Skin of body (tissue), 2 donors: Measurements from ENCODE around the gene OBSCN. TPM values are rescaled to one million over a fixed set of nuclear protein-coding genes. Genes with fewer than 3 reads are reported as not detected.

Source experiments
- DNase-seq: peaks from one replicate; lab custom pipeline; 2025; lab: John Stamatoyannopoulos, UW
- total RNA-seq: library from RNA; depleted of rRNA; stranded (reverse); fragments of >200 nt; gene quantifications from one replicate; pipeline ENCODE4 v1.2.3, GENCODE V29; 2014

OBSCN gene
- total RNA-seq, 1 donor from 2014 or later = 79.3 TPM

DNA sequence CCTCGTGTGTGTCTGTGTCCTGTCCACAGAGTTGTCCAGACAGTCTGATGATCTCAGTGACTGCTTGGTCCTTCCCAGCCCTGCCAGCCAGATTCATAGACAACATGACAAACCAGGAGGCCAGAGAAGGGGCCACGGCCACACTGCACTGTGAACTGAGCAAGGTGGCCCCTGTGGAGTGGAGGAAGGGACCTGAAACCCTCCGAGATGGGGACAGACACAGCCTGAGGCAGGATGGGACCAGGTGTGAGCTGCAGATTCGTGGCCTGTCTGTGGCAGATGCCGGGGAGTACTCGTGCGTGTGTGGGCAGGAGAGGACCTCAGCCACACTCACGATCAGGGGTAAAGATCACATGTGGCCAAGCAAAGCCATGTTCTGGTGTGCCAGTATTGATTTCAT is 96.4 kb downstream of the OBSCN start:
- no peak for DNase-seq

DNA sequence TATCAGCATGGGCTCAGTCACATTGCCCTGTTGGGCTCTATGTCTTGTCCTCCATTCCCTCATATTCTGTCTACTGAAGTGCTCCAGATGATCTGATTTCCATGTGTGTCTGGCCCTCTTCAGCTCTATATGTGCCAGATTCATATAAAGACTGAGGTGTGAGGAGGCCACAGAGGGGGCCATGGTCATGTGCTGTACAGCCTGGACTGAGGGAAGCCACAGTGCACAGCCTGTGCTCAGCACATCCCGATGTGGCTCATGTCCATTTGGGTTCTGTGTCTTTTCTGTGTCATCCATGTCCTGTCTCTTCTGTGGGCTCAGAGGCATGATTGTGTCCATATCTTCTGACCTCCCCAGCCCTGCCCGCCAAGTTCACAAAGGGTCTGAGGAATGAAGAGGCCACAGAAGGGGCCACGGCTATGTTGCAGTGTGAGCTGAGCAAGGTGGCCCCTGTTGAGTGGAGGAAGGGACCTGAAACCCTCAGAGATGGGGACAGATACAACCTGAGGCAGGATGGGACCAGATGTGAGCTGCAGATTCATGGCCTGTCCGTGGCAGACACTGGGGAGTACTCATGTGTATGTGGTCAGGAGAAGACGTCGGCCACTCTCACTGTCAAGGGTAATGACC is 97.0 kb downstream of the OBSCN start:
- no peak for DNase-seq

DNA sequence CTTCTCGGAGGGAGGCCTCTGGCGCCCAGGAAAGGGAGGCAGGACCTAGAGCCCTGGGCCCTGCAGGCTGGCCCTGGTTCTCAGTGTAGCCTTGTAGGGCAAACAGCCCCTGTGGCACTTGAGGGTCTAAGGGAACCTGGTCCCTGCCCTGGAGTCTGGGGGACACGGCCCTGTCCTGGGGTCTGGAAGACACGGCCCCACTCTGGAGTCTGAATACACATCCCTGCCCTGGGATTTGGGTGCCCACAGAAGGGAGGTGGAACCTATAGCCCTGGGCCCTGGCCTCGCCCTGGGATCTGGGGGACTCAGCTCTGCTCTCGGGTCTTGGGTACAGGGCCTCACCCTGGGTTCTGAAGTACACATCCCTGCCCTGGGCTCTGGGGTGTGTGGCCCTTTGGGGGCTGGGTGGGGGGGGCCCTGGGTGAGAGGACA is 97.9 kb downstream of the OBSCN start:
- no peak for DNase-seq

DNA sequence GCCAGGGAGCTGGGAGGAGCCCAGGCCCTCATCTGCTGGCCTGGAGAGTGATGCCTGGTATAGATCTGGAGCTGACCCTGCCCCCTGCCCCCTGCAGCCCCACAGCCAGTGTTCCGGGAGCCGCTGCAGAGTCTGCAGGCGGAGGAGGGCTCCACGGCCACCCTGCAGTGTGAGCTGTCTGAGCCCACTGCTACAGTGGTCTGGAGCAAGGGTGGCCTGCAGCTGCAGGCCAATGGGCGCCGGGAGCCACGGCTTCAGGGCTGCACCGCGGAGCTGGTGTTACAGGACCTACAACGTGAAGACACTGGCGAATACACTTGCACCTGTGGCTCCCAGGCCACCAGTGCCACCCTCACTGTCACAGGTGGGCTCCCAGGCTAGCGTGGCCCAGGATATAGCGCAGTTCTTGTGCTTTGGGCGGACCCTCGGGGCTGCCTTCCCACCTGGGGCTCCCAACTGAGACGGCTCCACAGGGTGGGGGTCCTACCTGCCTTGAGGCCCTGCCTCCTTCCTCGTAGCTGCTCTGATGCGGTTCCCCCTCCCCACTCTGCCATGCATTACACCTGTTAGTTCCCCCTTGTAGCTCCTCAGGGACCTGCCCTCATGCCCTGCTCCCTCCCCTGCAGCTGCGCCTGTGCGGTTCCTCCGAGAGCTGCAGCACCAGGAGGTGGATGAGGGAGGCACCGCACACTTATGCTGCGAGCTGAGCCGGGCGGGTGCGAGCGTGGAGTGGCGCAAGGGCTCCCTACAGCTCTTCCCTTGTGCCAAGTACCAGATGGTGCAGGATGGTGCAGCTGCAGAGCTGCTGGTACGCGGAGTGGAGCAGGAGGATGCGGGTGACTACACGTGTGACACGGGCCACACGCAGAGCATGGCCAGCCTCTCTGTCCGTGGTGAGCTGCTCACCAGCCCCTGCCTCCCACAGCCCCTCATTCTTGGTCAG is 98.7 kb downstream of the OBSCN start:
- no peak for DNase-seq

DNA sequence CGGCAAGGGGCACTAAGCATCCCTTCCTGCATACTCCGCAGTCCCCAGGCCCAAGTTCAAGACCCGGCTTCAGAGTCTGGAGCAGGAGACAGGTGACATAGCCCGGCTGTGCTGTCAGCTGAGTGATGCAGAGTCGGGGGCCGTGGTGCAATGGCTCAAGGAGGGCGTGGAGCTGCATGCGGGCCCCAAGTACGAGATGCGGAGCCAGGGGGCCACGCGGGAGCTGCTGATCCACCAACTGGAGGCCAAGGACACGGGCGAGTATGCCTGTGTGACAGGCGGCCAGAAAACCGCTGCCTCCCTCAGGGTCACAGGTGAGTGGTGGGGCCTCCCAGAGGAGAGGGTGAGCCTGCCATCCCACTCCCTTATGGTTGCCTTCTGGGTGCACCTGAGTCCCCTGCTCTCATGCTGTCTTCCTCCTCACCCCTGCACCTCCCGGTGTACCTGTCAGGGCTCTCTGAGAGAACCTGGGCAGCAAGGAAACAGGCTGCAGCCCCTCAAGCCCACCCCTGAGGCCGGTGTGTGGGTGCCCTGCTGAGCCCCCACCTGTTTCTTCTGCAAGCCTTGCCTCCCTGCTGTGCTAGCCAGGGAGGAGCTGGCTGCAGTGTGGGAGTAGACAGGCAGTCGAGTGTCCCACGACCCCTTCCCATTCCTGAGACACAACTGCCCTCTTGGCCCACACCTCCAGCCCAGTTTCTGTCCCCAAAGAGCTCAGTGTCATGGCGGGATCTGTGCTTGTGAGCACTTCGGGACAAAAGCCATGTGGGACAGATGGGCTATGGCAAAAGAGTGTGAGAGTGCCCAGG is 99.6 kb downstream of the OBSCN start:
- no peak for DNase-seq

DNA sequence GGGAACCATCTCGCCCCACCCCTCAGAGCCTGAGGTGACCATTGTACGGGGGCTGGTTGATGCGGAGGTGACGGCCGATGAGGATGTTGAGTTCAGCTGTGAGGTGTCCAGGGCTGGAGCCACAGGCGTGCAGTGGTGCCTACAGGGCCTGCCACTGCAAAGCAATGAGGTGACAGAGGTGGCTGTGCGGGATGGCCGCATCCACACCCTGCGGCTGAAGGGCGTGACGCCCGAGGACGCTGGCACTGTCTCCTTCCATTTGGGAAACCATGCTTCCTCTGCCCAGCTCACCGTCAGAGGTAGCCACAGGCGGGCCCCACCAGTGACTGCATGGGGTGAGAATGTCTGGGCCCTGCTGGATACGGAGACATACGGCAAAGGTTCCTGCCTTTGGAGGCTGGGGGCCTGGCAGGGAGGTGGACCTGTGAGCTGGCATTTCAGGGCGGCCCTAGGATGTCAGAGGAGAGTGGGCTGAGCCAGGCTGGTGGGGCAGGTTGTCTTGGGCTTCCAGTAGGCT is 100.3 kb downstream of the OBSCN start:
- DNase-seq = no peak

DNA sequence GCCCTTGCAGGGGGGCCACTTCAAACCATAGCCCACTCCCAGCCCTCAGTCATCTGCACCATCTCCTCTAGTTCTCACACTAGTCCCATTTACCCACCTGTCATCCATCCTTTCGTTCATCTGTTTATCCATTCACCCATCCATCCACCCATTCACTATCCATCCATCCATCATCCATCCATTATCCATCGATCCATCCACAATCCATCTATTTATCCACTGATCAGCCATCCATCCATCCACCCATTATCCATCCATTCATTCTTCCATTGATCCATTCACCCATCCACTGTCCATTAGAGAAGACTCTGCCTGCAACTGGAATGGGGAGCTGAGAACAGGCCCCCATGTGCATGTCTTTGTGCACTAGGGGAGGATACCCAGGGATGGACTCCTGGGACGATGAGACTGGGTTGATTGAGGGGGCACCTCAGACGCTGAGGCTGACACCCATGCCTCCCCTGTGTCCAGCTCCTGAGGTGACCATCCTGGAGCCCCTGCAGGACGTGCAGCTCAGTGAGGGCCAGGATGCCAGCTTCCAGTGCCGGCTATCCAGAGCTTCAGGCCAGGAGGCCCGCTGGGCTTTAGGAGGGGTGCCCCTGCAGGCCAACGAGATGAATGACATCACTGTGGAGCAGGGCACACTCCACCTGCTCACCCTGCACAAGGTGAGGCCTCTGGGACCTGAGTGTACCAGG is 100.9 kb downstream of the OBSCN start:
- no peak for DNase-seq

DNA sequence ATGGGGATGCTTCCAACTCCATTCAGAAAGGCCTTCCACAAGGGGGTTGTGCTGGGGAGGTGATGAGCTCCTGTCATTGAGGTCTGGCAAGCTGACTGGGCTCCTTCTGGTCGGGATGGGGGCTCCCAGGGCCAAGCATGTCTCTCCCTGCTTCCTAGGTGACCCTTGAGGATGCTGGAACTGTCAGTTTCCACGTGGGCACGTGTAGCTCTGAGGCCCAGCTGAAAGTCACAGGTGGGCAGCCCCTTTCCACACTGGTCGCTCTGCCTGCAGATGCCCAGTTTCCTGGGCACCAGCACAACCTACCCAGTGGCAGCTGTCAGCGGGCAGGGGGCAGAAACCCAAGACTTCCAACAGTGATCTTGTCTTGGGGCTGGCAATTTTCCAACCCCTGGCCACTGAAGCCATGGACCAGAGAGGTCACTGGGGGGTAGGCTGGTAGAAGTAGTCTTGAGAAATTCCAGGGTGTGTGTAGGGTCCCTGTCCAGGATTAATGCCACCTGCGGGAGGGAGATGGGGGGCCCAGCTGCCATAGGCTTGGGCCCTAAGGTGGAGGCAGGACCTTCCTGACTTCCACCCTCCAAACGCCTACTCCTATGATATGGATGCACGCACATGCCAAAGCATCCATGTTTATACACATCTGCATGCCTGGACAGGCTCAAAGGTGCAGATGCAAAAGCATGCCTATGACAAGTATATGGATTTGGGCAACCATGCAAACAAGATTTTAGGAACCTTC is 101.7 kb downstream of the OBSCN start:
- no peak for DNase-seq

DNA sequence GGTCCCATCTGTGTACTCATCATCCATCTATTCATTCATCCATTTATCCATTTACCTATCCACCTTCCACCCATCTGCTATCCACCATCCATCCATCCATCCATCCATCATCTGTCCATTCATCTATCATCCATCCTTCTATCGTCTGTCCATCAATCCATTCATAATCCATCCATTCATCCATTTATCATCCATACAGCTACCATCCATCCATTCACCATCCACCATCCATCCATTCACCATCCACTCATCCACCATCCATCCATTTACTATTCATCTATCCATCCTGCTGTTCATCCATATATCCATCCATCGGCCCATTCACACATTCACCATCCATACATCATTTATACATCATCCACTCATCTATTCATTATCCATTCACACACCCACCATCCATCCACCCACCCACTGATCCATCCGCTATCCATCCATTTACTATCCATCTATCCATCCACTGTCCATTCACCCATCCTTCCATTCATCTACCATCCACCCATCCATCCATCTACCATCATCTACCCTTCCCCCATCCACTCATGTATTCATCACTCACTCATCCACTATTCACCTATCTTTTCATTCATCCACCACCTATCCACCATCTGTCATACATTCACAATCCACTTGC is 102.4 kb downstream of the OBSCN start:
- no peak for DNase-seq

DNA sequence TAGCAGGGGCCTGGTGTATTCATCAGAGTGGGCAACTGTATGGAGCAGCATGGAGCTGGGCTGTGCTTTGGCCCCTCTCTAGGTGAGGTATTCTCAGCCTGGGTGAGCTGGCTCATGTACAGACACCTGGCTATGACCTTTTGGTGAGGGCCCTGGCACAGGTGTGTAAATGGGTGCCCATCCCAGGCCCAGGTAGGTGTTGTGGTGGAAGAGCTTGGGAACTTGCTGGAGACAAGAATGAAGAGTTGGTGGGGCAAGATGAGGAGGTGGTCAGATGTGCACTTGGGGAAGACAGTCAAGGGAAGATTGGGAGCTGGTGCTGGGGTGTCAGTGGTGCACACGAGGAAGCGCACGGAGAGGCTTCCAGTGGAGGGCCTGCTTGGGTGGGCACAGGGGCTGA is 103.2 kb downstream of the OBSCN start:
- no peak for DNase-seq

DNA sequence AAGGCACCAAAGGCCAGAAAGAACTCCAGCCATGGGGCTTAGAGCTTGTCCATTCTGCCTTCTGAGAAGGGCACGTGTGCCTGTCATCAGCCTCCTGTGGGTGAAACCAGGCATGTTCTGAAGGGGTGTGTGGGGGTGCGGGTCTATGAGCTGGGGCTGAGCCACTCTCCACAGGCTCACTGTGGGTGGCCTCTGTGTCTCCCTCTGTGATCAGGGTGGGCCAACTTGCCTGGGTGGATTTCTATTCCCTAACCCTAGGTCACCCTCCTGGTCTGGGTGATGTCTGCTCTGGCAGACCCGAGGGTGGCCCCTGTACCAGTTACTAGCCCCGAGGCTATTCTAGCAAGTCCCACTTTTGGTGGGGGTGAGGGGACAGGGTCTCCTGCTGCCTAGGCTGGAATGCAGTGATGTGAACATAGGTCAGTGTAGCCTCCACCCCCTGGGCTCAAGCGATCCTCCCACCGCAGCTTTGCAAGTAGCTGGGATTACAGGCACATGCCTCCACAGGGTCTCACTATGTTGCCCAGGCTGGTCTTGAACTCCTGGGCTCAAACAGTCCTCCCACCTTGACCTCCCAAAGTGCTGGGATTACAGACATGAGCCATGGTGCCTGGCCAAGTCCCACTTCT is 104.4 kb downstream of the OBSCN start:
- no peak for DNase-seq

DNA sequence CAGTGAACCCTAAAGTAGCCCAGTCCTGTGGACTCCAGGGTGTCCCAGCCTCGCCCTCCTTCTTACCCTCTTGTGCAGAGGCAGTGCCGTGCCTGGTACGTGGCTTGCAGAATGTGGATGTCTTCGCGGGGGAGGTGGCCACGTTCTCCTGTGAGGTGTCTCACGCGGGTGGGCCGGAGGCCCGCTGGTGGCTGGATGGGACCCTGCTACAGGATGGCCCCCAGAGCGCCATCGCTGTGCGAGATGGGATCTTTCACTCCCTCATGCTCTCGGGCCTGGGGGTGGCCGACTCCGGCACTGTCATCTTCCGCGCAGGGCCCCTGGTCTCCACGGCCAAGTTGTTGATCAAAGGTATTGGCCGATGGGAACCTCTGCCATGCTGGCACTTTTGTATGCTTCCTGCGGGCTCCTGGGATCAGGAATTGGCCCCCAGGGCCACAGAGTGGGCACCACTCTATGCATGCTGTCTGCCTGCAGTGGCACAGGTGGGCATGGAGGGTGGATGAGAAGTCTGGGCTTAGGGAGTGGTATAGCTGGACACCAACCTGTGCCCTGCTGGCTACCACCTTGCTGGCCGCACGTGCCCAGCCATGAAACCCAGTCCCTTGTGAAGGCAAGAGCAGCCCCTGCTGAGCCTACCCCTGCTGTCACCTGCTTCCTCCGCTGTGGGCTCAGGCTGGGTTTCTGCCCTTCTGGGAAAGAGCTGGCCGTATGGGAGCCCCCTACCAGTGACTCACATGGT is 105.9 kb downstream of the OBSCN start:
- DNase-seq = no peak

DNA sequence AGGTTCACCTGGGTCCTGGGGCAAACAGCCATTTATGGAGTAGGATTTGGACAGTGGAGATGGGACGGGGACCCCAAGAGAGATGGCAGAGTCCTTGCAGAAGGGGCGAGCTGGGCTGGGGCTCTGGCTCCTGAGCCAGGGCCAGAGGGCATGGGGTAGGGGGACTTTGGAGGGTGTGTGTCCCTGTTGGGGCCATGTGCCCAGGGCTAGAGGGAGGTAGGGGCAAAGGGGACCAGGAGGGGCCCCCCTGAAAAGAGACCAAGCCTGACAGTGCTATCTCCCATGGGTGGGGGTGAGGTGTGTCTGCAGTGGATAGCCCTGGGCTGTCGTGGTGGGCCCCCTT is 106.4 kb downstream of the OBSCN start:
- no peak for DNase-seq

DNA sequence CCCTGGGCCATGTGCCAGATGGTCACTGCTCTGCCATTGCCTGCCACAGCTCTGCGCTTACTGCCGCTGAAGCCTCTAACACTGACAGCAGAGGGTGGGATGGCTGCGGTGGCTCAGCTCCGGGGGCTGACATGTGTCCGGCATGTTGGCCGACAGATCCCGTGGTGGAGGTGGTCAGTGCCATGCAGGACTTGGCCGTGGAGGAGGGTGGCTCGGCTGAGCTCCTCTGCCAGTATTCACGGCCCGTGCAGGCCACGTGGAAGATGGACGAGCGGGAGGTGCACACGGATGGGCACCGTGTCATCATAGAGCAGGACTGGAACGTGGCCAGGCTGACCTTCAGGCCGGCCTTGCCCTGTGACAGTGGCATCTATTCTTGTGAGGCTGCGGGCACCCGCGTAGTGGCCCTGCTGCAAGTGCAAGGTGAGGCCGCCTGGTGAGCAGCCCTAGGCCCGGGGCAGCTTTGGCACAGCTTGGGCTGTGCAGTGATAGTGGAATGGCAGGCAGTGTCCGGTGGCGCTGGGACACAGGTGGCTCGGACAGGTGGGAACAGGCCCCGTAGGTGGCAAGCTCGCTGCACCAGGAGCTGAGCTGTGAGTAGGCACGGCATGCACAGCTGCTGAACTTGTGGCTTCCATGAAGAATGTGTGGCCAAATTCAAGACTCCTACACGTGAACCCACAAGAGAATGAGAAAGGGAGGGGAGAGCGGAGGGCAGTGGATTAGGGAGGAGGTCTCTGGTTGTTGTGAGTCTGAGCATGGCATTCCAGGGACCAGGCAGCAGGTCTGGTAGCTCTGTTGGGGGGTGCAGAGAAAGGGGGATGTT is 107.0 kb downstream of the OBSCN start:
- DNase-seq = no peak

DNA sequence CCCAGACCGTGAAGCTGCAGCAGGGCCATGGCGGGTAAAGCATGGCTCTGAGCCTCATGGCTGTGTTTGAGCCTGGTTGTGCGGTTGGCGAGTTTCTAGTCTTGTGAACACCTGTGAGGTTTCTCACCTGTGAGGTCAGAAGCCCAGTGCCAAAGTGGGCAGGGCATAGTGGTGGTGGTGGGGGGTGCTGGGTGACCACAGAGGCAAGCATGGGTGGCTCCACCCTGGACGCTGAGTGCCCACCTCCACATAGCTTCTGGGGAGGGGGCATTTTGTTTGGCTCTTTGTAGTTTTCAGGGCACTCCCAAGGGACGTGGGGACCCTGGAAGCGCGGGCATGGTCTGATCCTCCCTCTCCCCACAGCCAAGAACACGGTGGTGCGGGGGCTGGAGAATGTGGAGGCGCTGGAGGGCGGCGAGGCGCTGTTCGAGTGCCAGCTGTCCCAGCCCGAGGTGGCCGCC is 107.7 kb downstream of the OBSCN start:
- no peak for DNase-seq

DNA sequence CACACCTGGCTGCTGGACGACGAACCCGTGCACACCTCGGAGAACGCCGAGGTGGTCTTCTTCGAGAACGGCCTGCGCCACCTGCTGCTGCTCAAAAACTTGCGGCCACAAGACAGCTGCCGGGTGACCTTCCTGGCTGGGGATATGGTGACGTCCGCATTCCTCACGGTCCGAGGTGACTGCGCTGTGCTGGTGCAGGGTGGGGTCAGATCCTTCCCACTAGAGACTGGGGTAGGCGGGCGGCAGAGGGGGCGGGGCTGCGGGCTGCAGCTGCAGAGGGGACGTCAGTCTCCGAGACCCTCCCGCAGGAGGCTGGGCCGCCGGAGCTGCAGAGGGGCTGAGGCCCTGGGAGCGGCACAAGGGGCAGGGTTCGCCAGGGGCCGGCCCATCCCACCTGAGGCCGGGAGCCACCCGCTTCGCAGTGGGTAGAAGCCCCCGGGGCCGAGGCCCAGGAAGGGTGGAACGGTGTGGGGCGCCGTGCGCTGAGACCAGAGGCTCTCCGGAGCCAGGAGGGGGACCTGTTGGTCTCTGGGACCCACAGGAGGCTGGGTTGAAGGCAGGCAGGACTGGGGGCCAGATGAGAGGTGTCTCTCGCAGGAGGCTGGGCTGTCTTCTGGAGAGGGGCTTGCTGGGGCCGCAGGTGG is 108.2 kb downstream of the OBSCN start:
- no peak for DNase-seq
